OCI-M2 (cell line): ENCODE measurements around the gene GPC5.

ENCODE experiments used
- DNase-seq: peaks from one replicate; lab custom pipeline; 2025; ENCODE audit not compliant: unreplicated experiment; lab: John Stamatoyannopoulos, UW

Gene GPC5

DNA sequence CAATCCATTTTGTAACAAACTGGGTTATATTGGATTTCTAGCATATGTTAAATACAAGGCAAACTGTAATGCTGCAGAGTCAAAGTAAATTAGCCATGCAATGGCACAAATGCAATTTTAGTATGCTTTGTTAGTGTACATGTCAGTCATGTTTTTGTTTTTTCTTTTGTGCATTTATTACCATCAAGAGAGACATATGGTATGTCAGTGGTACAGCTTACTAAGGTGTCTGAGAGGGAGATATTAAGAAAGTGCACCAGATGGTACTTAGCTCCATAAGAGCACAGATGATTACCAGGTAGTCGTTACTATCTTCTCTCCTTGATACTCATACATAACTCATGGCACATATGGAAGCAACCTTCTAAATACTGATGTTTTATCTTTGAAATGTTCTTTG, 550.3 kb downstream of the GPC5 start:
- no peak for DNase-seq

- no peak for DNase-seq
Measured at GRCh38 chr13:91950803-91951202, 552.4 kb downstream of the GPC5 start.

DNA sequence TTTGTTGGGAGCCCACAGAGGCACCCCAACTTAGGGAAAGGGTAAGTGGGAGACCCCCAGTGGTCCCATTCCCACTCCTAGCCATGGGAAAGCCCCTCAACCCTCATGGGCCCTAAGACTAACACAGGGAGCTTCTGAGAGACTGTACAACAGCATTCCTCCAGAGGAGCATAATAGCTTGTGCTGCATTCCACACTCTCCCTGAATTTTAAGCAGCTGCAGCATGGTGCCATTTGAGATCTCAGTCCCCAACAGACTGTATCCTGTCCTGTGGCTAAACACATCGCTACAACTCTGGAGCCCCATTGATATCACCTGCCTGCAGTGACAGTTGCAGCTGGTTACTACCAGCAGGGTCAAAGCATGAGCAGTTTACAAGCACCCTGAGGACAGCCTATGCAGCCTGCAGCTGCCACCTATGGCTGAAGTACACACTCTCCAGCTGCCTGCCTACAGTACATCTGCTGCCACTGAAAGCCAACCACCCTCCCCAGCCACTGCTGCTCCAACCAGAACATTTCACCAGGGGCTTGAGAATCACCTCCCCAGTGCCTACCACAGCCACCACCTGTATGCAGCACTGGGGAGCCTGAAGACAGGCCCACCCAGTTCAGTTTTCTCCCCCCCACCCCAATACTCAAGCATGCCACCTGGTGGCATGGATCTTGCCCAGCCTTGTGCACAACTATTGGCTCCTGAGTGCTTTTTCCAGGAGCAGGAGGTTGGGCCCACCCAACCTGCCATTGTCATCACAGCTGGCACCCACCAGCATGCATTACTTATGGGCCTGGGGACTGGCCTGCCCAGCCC, 557.3 kb downstream of the GPC5 start:
- no peak for DNase-seq

- no peak for DNase-seq
Measured at GRCh38 chr13:91960947-91961346, 562.5 kb downstream of the GPC5 start.

- no peak for DNase-seq
Measured at GRCh38 chr13:91962946-91963345, 564.5 kb downstream of the GPC5 start.

- DNase-seq, result no peak
Measured at GRCh38 chr13:91965511-91965910, 567.1 kb downstream of the GPC5 start.

- DNase-seq, result no peak
Measured at GRCh38 chr13:91978571-91978970, 580.1 kb downstream of the GPC5 start.

- no peak for DNase-seq
Measured at GRCh38 chr13:91986761-91987483, 588.5 kb downstream of the GPC5 start.

GRCh38 chr13:91988331-91988730, 589.9 kb downstream of the GPC5 start:
- DNase-seq, result no peak

- DNase-seq, result no peak
Measured at GRCh38 chr13:92012787-92013186, 614.4 kb downstream of the GPC5 start.

DNA sequence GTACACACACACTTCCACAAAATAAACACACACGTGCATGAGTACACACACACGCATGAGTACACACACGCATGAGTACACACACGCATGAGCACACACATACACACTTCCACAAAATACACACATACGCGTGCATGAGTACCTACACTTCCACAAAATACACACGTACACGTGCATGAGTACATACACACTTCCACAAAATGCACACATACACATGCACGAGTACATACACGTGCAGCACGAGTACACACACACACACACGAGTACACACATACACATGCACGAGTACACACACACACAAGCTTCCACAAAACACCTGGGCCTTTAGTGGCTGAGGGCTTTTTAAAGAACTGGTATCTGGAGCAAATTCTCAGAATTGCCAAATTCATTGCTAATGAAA, 619.3 kb downstream of the GPC5 start:
- DNase-seq, result no peak

DNA sequence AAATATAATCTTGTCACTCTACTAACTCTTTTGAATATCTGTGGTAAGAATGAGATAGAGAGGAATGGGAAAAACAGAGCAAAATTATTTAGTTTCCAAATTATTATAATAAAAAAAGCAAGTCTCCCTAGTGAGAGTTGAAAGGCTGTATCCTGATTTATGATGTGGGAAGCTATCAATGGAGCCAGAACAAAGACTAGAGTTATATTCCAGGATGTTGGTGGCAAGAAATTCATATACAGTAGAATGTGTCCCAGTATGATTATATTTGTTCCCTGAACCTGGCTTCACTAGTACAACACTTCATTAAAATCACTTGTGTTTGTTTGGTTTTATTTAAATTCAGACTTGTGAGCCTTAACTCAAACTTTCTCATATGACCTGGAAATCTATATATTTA, 630.3 kb downstream of the GPC5 start:
- no peak for DNase-seq

- no peak for DNase-seq
Measured at GRCh38 chr13:92029641-92030040, 631.2 kb downstream of the GPC5 start.

DNA sequence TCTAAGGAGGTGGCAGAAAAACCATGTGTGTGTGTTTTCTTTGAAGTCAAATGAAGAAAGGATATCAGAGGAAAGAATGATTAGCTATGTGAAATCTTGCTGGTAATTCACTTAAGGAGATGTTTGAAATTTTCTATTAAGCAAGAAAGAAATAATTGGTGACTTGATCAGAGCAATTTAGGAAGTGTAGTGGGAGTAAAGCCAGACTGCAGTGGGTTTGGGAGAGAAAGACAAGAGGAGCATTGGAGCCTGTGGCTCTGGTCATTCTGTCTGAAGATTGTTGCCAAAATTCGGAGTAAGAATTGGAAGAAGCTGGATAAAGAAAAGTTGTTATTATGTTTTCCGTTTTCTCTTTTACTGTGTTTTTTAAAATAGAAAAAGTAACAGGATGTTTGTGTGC, 640.5 kb downstream of the GPC5 start:
- DNase-seq, result no peak

- DNase-seq, result no peak
Measured at GRCh38 chr13:92042522-92042921, 644.1 kb downstream of the GPC5 start.

DNA sequence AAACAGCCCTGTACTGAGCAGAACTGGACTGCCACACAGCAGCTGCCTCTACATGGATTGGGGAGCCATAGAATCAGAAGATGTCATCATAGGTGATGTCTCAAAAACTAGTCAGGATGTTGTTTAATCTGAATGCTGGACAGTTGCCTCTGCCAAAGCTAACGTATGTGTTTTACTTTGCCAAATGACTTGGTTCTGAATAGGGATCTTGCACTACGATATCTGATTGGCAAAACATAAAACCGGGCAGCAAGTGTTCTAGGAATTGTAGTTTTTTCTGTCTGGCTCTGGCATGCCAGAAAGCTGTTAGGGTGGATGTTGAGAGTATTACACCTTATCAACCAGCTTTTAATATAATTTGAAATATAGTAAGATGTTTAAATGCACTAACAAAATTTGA, 645.9 kb downstream of the GPC5 start:
- no peak for DNase-seq

DNA sequence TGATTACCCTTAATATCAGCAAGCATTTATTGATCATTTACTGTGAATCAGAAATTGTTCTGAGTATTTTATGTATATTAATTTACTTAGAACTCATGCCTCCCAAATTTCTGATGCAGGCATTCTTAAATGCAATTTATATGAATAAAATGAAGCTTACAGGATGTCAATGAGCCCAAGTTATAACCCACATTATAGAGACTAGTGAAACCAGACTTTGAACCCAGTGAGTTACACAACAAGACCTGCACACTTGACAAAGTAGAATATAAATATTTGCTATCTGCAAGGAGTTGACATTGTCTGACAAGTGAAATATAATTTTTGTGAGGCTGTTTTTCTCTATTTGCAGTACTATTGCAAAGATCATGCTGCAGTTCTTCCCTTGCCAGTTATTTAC, 656.0 kb downstream of the GPC5 start:
- DNase-seq, result no peak

- no peak for DNase-seq
Measured at GRCh38 chr13:92074658-92075057, 676.2 kb downstream of the GPC5 start.

DNA sequence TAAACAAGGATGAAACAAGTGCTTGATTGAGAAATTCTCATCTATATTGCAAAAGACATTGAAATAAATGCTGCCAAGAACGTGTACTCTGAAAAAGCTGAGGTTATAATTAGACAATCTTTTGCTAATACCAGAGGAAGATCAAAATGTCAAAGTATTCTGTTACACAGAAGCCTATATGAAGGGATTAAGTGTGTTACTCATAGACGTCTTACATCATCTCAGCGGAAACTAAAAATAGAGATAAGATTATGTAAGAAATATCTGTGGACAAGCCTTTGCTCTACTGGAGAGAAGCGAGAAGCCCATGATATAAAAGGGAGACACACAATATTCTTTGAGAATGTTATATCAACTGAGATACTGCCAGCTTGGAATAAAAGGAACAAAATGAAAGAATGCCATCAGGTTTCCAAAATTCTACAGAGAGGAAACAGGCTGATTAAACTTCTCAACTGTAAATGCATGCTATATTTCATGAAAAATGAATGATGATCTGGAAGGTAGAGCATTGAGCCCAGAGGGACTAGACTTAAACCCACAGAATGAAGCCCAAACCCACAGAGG, 699.0 kb downstream of the GPC5 start:
- DNase-seq, result no peak

- no peak for DNase-seq
Measured at GRCh38 chr13:92101801-92102200, 703.4 kb downstream of the GPC5 start.

GRCh38 chr13:92103689-92104153, 705.3 kb downstream of the GPC5 start:
- no peak for DNase-seq

GRCh38 chr13:92122186-92122853, 723.9 kb downstream of the GPC5 start:
- DNase-seq, result no peak
